ENCODE results near the gene PEAK1. TPM values are rescaled to one million over a fixed set of nuclear protein-coding genes. Genes with fewer than 3 reads are reported as not detected.

PEAK1 gene
- total and polyA plus RNA-seq, 9 of the 15 experiments (the other 6 are each of a cell fraction or from before 2014, with no cell fraction given): 0.99 to 22.4 (median 10.8) TPM

GRCh38 chr15:77228828-77229227 is 191.1 kb downstream of the PEAK1 start:
- DNase-seq (ENCODE audit: extremely low read depth in 1 of 4, low spot score in 3 of 4) (peak in 3 of 4 experiments; percentile 5 to 53 (median 44)), ATAC-seq (peak; percentile 84), FAIRE-seq (no peak)
- Histone ChIP-seq H3K4me3 (no peak overlapping the region), H3K27me3 (ENCODE audit: control insufficient read depth in 2 of 2, insufficient read depth in 2 of 2, low read length in 2 of 2) (no peaks in the 10 kb centered on the region), H3K79me2 (ENCODE audit: control insufficient read depth, insufficient read depth, low read length) (no peaks in the 10 kb centered on the region), H3K36me3 (ENCODE audit: control insufficient read depth, insufficient read depth, low read length) (no peaks in the 10 kb centered on the region), H3K4me2 (ENCODE audit: insufficient read depth, low read length) (no peak overlapping the region), H3K4me1 (replicated peaks in 1 of 2; ENCODE audit: control insufficient read depth in 2 of 2, insufficient read depth in 2 of 2, low read length in 2 of 2) (peaks cover 0 to 14% of the 10 kb centered on the region in 2 experiments; a peak in 2 of 5 replicates), H3K9ac (ENCODE audit: insufficient read depth in 1 of 2, low read depth in 2 of 2, low read length in 2 of 2) (no peak overlapping the region), H3K27ac (ENCODE audit: extremely low read depth, low read depth, low read length) (peak overlapping the region; percentile 21; the same call in 2 of the 3 replicates), H4K20me1 (replicated peaks; ENCODE audit: control insufficient read depth, insufficient read depth, low read length) (no peaks in the 10 kb centered on the region), H3K9me3 (replicated peaks; ENCODE audit: control insufficient read depth, insufficient read depth, low read depth, low read length) (no peaks in the 10 kb centered on the region), H2AFZ (ENCODE audit: low read depth, low read length) (no peak overlapping the region), H3K9me1 (ENCODE audit: control insufficient read depth, insufficient read depth, low read length) (no peaks in the 10 kb centered on the region)
- POLR2A ChIA-PET: interaction anchor here (0.6 kb wide), 1 partner anchor 12 kb away, joined by 3 read pairs; no protein-coding TSS in a partner anchor
- intact Hi-C loops (cut with micrococcal nuclease): no loop called here
- no peak for TF ChIP-seq PTRF (tag; IDR thresholded peaks at IDR 0.05)
- TF ChIP-seq SPI1 (IDR thresholded peaks at IDR 0.05; ENCODE audit: borderline replicate concordance, low read depth, low read length): peak; percentile 69
- TF ChIP-seq PREB (CRISPR knock-in tag; IDR thresholded peaks at IDR 0.05): no peak
- no peak for TF ChIP-seq OTX1 (CRISPR knock-in tag; IDR thresholded peaks at IDR 0.05)
- peak; percentile 73 for TF ChIP-seq FOSL1 (tag; conservative IDR thresholded peaks at IDR 0.05)
- TF ChIP-seq NFE2 (IDR thresholded peaks at IDR 0.05; ENCODE audit: low read depth): peak; percentile 44
- no peak for TF ChIP-seq ZNF785 (CRISPR knock-in tag; IDR thresholded peaks at IDR 0.05)
- TF ChIP-seq ZNF232 (CRISPR knock-in tag; IDR thresholded peaks at IDR 0.05): 0 out of 2 replicates have a peak, but pooled peaks have one; percentile 52
- TF ChIP-seq ZNF121 (CRISPR knock-in tag; conservative IDR thresholded peaks at IDR 0.05): peak; percentile 54; the same call in 1 of the 2 replicates
- TF ChIP-seq ARID1B (IDR thresholded peaks at IDR 0.05): peak; percentile 66
- peak; percentile 59; the same call in 1 of the 2 replicates for TF ChIP-seq SMARCE1 (IDR thresholded peaks at IDR 0.05)
- peak; percentile 21; the same call in 1 of the 2 replicates for TF ChIP-seq JUND (IDR thresholded peaks at IDR 0.05; ENCODE audit: borderline replicate concordance, low read depth, low read length)
- TF ChIP-seq JUND (tag; IDR thresholded peaks at IDR 0.05; ENCODE audit: borderline replicate concordance, low read depth, low read length): no peak; the same call in 2 of the 3 replicates
- TF ChIP-seq SMARCA4 (IDR thresholded peaks at IDR 0.05): peak; percentile 50; the same call in 1 of the 2 replicates
- TF ChIP-seq TEAD4 (IDR thresholded peaks at IDR 0.05; ENCODE audit: low read length): peak; percentile 29; the same call in 1 of the 2 replicates
- no peak for TF ChIP-seq TEAD4 (CRISPR knock-in tag; IDR thresholded peaks at IDR 0.05; ENCODE audit: borderline replicate concordance)
- TF ChIP-seq TCF3 (CRISPR knock-in tag; IDR thresholded peaks at IDR 0.05): peak; percentile 71
- TF ChIP-seq ZC3H8 (IDR thresholded peaks at IDR 0.05): no peak
- TF ChIP-seq MAFF (IDR thresholded peaks at IDR 0.05; ENCODE audit: low read length): 0 out of 2 replicates have a peak, but pooled peaks have one; percentile 8
- CTCF ChIA-PET (ENCODE audit: low intra/inter-chr PET ratio): no interaction called here
- in situ Hi-C loops (cut with MboI): no loop called here
- no TSS peak for BruUV-seq (replicated peaks)

Measured in K562 (cell line).